Measurements from ENCODE around the gene PIK3CB. TPM values are rescaled to one million over a fixed set of nuclear protein-coding genes. Genes with fewer than 3 reads are reported as not detected.

The PIK3CB gene
- total RNA-seq, 4 donors from 2014 or later: 20.3 to 46.4 (median 37.3) TPM

DNA sequence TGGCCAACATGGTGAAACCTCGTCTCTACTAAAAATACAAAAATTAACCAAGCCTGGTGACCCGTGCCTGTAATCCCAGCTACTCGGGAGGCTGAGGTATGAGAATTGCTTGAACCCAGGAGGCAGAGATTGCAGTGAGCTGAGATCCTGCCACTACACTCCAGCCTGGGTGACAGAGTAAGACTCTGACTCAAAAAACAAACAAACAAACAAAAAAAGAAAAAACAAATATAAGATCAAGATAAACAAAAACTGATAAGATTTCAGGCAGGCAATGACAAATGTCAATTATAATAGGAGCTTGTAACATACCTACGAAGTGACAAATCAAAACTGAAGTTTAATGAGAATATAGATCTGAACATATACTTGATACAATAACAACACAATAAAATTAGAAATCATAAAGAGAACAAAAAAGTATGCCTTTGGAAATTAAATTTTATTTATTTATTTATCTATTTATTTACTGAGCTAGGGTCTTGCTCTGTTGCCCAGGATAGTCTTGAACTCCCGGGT, 155.8 kb downstream of the PIK3CB start:
- peaks cover 0 to 28% (median 0%) of the 10 kb centered on the region in 3 donors for H3K9me3 ChIP-seq
- no peaks in the 10 kb centered on the region for H3K27me3 ChIP-seq
- ATAC-seq: no peak
- H3K4me1 ChIP-seq: no peaks in the 10 kb centered on the region
- H3K4me3 ChIP-seq: no peak overlapping the region
- H3K36me3 ChIP-seq: peaks cover 0 to 98% of the 10 kb centered on the region in 2 donors
- H3K27ac ChIP-seq: no peak overlapping the region
- TF ChIP-seq EP300 (IDR thresholded peaks at IDR 0.05) (no peak), POLR2AphosphoS5 (IDR thresholded peaks at IDR 0.05) (no peak), POLR2A (IDR thresholded peaks at IDR 0.05) (no peak)
- TF ChIP-seq, protein P1, sequence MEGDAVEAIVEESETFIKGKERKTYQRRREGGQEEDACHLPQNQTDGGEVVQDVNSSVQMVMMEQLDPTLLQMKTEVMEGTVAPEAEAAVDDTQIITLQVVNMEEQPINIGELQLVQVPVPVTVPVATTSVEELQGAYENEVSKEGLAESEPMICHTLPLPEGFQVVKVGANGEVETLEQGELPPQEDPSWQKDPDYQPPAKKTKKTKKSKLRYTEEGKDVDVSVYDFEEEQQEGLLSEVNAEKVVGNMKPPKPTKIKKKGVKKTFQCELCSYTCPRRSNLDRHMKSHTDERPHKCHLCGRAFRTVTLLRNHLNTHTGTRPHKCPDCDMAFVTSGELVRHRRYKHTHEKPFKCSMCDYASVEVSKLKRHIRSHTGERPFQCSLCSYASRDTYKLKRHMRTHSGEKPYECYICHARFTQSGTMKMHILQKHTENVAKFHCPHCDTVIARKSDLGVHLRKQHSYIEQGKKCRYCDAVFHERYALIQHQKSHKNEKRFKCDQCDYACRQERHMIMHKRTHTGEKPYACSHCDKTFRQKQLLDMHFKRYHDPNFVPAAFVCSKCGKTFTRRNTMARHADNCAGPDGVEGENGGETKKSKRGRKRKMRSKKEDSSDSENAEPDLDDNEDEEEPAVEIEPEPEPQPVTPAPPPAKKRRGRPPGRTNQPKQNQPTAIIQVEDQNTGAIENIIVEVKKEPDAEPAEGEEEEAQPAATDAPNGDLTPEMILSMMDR (IDR thresholded peaks at IDR 0.05): no peak
- 92 to 93% methylated on average over 2 to 5 of the region's 5 CpGs for WGBS, 2 donors (ENCODE audit: low coverage in 1 of 2)

DNA sequence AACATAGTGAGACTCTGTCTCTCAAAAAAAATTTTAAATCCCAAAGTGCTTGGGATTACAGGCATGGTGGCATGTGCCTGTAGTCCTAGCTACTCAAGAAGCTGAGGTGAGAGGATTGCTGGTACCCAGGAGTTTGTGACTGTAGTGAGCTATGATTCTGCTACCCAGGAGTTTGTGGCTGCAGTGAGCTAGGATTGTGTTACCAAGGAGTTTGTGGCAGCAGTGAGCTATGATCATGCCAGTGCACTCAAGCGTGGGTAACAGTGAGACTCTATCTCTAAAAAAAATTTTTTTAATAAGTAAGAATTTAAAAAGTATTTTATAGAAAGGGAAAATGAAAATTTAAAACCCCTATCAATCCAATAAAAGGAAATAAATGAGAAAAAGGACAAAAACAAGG, 156.6 kb downstream of the PIK3CB start:
- peaks cover 0 to 94% of the 10 kb centered on the region in 2 donors for H3K36me3 ChIP-seq
- H3K9me3 ChIP-seq: peaks cover 0 to 28% (median 0%) of the 10 kb centered on the region in 3 donors
- no peak overlapping the region for H3K4me3 ChIP-seq
- TF ChIP-seq, protein P1 (IDR thresholded peaks at IDR 0.05): no peak
- no peak for TF ChIP-seq POLR2A (IDR thresholded peaks at IDR 0.05)
- TF ChIP-seq POLR2AphosphoS5 (IDR thresholded peaks at IDR 0.05): no peak
- no peak for TF ChIP-seq EP300 (IDR thresholded peaks at IDR 0.05)
- H3K27me3 ChIP-seq: no peaks in the 10 kb centered on the region
- WGBS, 2 donors (ENCODE audit: low coverage in 1 of 2): 100% methylated on average over 1 of the region's 1 CpG
- H3K4me1 ChIP-seq: no peaks in the 10 kb centered on the region
- no peak for ATAC-seq
- H3K27ac ChIP-seq: no peak overlapping the region

DNA sequence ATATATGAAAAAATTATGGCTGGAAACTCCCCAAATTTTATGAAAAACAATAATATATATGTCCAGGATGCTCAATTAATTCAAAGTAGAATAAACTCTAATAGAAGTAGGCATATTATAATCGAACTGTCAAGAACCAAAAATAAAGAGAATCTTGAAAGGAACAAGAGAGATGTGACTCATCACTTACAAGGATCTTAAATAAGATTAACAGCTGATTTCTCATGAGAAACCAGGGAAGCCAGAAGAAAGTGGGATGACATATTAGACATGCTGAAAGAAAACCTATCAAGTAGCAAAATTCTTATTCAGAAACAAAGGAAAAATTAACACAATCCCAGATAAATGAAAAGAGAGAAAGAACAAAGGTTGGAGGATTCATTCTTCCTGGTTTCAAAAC, 159.3 kb downstream of the PIK3CB start:
- Histone ChIP-seq H3K36me3 (peaks cover 0 to 67% of the 10 kb centered on the region in 2 donors), H3K27me3 (no peaks in the 10 kb centered on the region), H3K27ac (no peak overlapping the region), H3K4me1 (no peaks in the 10 kb centered on the region), H3K4me3 (no peak overlapping the region), H3K9me3 (peaks cover 0 to 28% (median 0%) of the 10 kb centered on the region in 3 donors)
- 92 to 100% methylated on average over 1 of the region's 1 CpG for WGBS, 2 donors (ENCODE audit: low coverage in 1 of 2)
- ATAC-seq: no peak
- TF ChIP-seq POLR2A (IDR thresholded peaks at IDR 0.05) (no peak), EP300 (IDR thresholded peaks at IDR 0.05) (no peak), POLR2AphosphoS5 (IDR thresholded peaks at IDR 0.05) (no peak)
- TF ChIP-seq, protein P1 (IDR thresholded peaks at IDR 0.05): no peak

DNA sequence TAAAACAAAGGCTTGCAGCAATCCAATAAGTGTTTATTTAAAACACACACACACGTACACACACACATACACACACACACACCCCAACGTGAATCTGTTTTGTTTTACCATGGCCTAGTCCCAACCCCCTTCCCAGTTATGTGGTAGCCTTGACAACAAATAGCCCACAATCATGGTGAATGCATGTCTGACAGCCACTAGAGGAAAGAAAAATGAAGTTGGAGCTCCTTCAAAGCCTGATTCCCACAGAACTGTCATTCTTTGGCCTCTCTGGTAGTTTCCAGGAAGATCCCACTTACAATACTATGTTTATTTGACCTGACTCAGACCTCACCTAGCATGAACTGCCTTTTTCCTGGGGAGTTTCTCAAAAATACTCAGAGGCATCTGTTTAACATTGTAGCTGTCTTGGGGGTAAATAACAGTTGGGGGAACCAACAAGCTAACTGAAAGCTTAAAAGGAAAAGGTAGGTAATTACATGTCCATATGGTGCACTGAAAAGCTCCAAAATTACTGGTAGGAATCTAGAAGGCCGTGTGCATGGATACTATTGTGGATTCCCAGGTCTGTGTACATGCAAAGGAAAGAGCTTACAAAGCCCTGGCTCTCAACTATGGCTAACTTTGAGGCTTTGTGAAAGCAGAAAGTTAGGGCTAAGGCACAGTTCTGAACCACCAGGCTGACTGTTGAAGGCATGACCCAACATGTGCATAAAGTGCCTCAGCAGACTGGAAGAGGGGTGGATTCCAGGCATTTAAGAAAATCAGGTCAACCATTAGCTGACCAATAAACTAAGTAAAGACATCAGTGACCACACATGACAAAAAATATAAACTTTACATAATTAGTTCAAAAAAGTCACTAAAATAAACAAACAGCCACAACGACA, 160.8 kb downstream of the PIK3CB start:
- Histone ChIP-seq H3K27me3 (no peaks in the 10 kb centered on the region), H3K4me1 (no peaks in the 10 kb centered on the region), H3K36me3 (peaks cover 0 to 55% of the 10 kb centered on the region in 2 donors), H3K4me3 (no peak overlapping the region), H3K9me3 (peaks cover 0 to 28% (median 0%) of the 10 kb centered on the region in 3 donors), H3K27ac (no peak overlapping the region)
- no peak for ATAC-seq
- 46 to 47% methylated on average over 4 of the region's 4 CpGs for WGBS, 2 donors (ENCODE audit: low coverage in 1 of 2)
- no peak for TF ChIP-seq EP300 (IDR thresholded peaks at IDR 0.05)
- no peak for TF ChIP-seq POLR2AphosphoS5 (IDR thresholded peaks at IDR 0.05)
- no peak for TF ChIP-seq POLR2A (IDR thresholded peaks at IDR 0.05)
- TF ChIP-seq, protein P1 (IDR thresholded peaks at IDR 0.05): no peak
